Kidney (tissue), 14 donors: ENCODE data around the gene ANKS1A. TPM values are rescaled to one million over a fixed set of nuclear protein-coding genes. Genes with fewer than 3 reads are reported as not detected.
"Not testable (repeated sequence)": the region's sequence is repeated elsewhere in the genome, so short reads cannot be mapped to it uniquely, and the experiment has no call there.

ENCODE experiments used
- DNase-seq, 5 donors: peaks; one replicate each; pipeline ENCODE4 v3.0.0-alpha.2; 2013 to 2020
- FAIRE-seq: peaks from 2 replicates; lab custom pipeline; 2012; peaks lifted over from hg19 to GRCh38; lab: Jason Lieb, UNC
- H3K27ac ChIP-seq, 2 donors: one replicate each; pipeline ENCODE4 v1.7.0; 2013; ENCODE audit warnings: low read depth in 2 of 2, low read length in 2 of 2, inconsistent platforms in 1 of 2
- H3K27me3 ChIP-seq: one replicate; pipeline ENCODE4 v1.7.1; 2013; ENCODE audit warnings: low read length, inconsistent platforms; ENCODE audit not compliant: control insufficient read depth, insufficient read depth
- H3K36me3 ChIP-seq, 3 donors: one replicate each; pipeline versions ENCODE4 v1.7.0 to v1.7.1; 2013; ENCODE audit warnings: low read length in 3 of 3, control low read depth in 1 of 3, inconsistent platforms in 1 of 3; ENCODE audit not compliant: insufficient read depth in 3 of 3, control insufficient read depth in 2 of 3
- H3K4me1 ChIP-seq, 3 donors: one replicate each; pipeline versions ENCODE4 v1.7.0 to v1.7.1; 2013; ENCODE audit warnings: low read length in 3 of 3, inconsistent platforms in 1 of 3, low read depth in 1 of 3; ENCODE audit not compliant: control insufficient read depth in 2 of 3, insufficient read depth in 2 of 3
- H3K4me3 ChIP-seq, 3 donors: one replicate each; pipeline versions ENCODE4 v1.7.0 to v1.8.1; 2013; ENCODE audit warnings: low read length in 3 of 3, control low read depth in 1 of 3, inconsistent platforms in 1 of 3
- H3K9ac ChIP-seq, 3 donors: one replicate each; pipeline versions ENCODE4 v1.7.0 to v1.7.1; 2013; ENCODE audit warnings: low read length in 3 of 3, control low read depth in 1 of 3, inconsistent platforms in 1 of 3
- H3K9me3 ChIP-seq, 3 donors: one replicate each; pipeline versions ENCODE4 v1.7.0 to v1.7.1; 2013; ENCODE audit warnings: low read length in 3 of 3, control low read depth in 1 of 3, inconsistent platforms in 1 of 3; ENCODE audit not compliant: control insufficient read depth in 2 of 3, insufficient read depth in 1 of 3
- CTCF ChIP-seq: IDR thresholded peaks from 3 replicates; pipeline ENCODE4 v1.5.1; 2012; ENCODE audit warnings: mild to moderate bottlenecking, moderate library complexity, borderline replicate concordance; ENCODE audit not compliant: insufficient read depth; ENCODE audit errors: extremely low read depth
- intact Hi-C: fragments of 100-400 bp; cut with DNase I; formaldehyde crosslinking; loops from one replicate; pipeline ENCODE4 v1.11.1; 2022
- polyA plus RNA-seq: library from polyadenylated mRNA; stranded (reverse); fragments of 350-450 nt; fragmentation: Illumina TruSeq; extraction: RNeasy Lipid Tissue Mini Kit (QIAGEN cat#74804); gene quantifications from one replicate; pipeline ENCODE4 v1.2.3, GENCODE V29; 2014; ENCODE audit warnings: low read depth, low replicate concordance; ENCODE audit not compliant: insufficient read depth
- total RNA-seq: library from RNA; stranded (reverse); fragmentation: NEBNext Ultra II Directional; extraction: Animal tissue kit (Norgen Biotek cat#: 25700); gene quantifications from one replicate; pipeline ENCODE4 v1.2.1, GENCODE V29; 2021
- donor health status: control.
- donor health status: control.
- donor health status: control.
- donor health status: control.
- donor health status: control.
- donor health status: DM: yes; HTN: yes; CAD: no.
- donor health status: Normal renal cell carcinoma (clear cell type).

Gene ANKS1A
- total and polyA plus RNA-seq, 2 donors from 2014 or later: 9.4 to 25.9 TPM

DNA sequence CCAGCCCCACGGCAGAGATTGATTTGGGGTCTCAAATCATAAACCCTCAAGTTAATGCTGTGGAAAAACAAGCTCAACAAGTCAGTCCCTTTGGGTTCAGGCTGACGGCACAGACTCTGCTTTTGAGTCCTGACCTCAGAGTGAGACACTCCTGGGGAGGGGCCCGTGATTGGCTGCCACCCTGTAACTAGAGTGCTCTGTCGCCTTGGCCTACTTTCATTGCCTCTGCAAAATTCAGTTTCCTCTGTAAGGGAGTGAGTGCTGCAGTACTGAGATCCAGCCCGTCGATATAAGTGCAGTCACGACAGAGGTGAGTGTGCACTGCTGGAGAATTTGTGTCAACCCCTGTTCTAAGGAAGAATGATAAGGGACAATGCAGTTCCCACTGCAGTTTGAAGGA lies 105.6 kb downstream of the ANKS1A start:
- no peaks in the 10 kb centered on the region for H3K4me1 ChIP-seq
- peaks cover 0 to 35% (median 32%) of the 10 kb centered on the region in 3 donors for H3K36me3 ChIP-seq
- intact Hi-C loops: no loop called here
- DNase-seq (peak in 1 of 5 donors; percentile 16), FAIRE-seq (no peak)
- no peak overlapping the region for H3K4me3 ChIP-seq
- no peaks in the 10 kb centered on the region for H3K27me3 ChIP-seq
- H3K27ac ChIP-seq: no peak overlapping the region
- TF ChIP-seq CTCF: no peak
- H3K9ac ChIP-seq: no peak overlapping the region
- H3K9me3 ChIP-seq: no peaks in the 10 kb centered on the region

- H3K9ac ChIP-seq, intact Hi-C loops, H3K27me3 ChIP-seq, DNase-seq, H3K4me1 ChIP-seq, FAIRE-seq, H3K9me3 ChIP-seq, H3K4me3 ChIP-seq, H3K27ac ChIP-seq: not testable (repeated sequence)
- H3K36me3 ChIP-seq: peaks cover 0 to 16% (median 14%) of the 10 kb centered on the region in 3 donors
These were observed 109.4 kb downstream of the ANKS1A start for GRCh38 chr6:34998417-34998816.

- intact Hi-C loops, H3K9ac ChIP-seq, H3K27me3 ChIP-seq, FAIRE-seq, H3K9me3 ChIP-seq, DNase-seq, H3K4me1 ChIP-seq, H3K27ac ChIP-seq: not testable (repeated sequence)
- peaks cover 0 to 13% (median 11%) of the 10 kb centered on the region in 3 donors for H3K36me3 ChIP-seq
- peak overlapping the region in 1 of 3 donors; percentile 33 for H3K4me3 ChIP-seq
These were observed 110.1 kb downstream of the ANKS1A start for GRCh38 chr6:34999153-34999552.

DNA sequence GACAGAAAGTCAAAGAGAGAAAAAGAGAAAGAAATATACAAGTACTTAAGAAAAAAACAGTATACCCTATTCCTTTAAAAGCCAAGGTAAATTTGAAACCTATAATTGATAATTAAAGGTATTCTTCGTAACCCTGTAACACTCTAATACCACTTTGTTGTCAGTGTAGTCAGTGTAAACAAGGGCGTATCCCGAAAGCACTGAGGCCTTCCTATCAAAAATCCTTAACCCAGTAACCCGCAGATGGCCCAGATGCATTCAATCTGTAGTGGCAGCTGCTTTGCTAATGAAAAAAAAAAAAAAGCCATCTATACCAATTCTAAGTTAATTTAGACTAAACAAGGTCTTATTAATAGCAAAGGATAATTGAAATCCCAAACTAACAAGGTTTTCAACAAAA lies 110.9 kb downstream of the ANKS1A start:
- H3K9me3 ChIP-seq, H3K27me3 ChIP-seq, H3K4me1 ChIP-seq, DNase-seq, H3K27ac ChIP-seq, intact Hi-C loops, FAIRE-seq, H3K36me3 ChIP-seq, H3K9ac ChIP-seq: not testable (repeated sequence)
- H3K4me3 ChIP-seq: peak overlapping the region in 1 of 3 donors; percentile 8

- intact Hi-C loops, H3K4me3 ChIP-seq, H3K27me3 ChIP-seq, H3K36me3 ChIP-seq, DNase-seq, FAIRE-seq, H3K9ac ChIP-seq, H3K9me3 ChIP-seq, H3K4me1 ChIP-seq, H3K27ac ChIP-seq: not testable (repeated sequence)
These were observed 112.3 kb downstream of the ANKS1A start for GRCh38 chr6:35001349-35001748.

GRCh38 chr6:35003886-35004530 lies 115.0 kb downstream of the ANKS1A start:
- H3K27ac ChIP-seq, intact Hi-C loops, H3K27me3 ChIP-seq, FAIRE-seq, H3K9ac ChIP-seq, H3K4me1 ChIP-seq, H3K9me3 ChIP-seq, H3K4me3 ChIP-seq, DNase-seq, H3K36me3 ChIP-seq: not testable (repeated sequence)
